ENCODE measurements around the gene SLC23A2.
"Not testable (repeated sequence)": the region's sequence is repeated elsewhere in the genome, so short reads cannot be mapped to it uniquely, and the experiment has no call there.

Gene SLC23A2

GRCh38 chr20:4936392-4936850 is 64.9 kb downstream of the SLC23A2 start:
- no peak for DNase-seq (ENCODE audit: low spot score)

GRCh38 chr20:4932061-4932460 is 69.2 kb downstream of the SLC23A2 start:
- no peak for DNase-seq (ENCODE audit: low spot score)

GRCh38 chr20:4929686-4930397 is 71.5 kb downstream of the SLC23A2 start:
- no peak for DNase-seq (ENCODE audit: low spot score)

- no peak for DNase-seq (ENCODE audit: low spot score)
These were observed 74.7 kb downstream of the SLC23A2 start for GRCh38 chr20:4926531-4927156.

- peak; percentile 50 for DNase-seq (ENCODE audit: low spot score)
These were observed 75.3 kb downstream of the SLC23A2 start for GRCh38 chr20:4925842-4926530.

- DNase-seq (ENCODE audit: low spot score): no peak
These were observed 76.9 kb downstream of the SLC23A2 start for GRCh38 chr20:4924446-4924845.

GRCh38 chr20:4924032-4924431 is 77.3 kb downstream of the SLC23A2 start:
- DNase-seq (ENCODE audit: low spot score): no peak

- no peak for DNase-seq (ENCODE audit: low spot score)
These were observed 79.1 kb downstream of the SLC23A2 start for GRCh38 chr20:4922186-4922585.

GRCh38 chr20:4921271-4921670 is 80.0 kb downstream of the SLC23A2 start:
- not testable (repeated sequence) for DNase-seq (ENCODE audit: low spot score)

GRCh38 chr20:4920655-4921054 is 80.7 kb downstream of the SLC23A2 start:
- no peak for DNase-seq (ENCODE audit: low spot score)

- DNase-seq (ENCODE audit: low spot score): no peak
These were observed 81.2 kb downstream of the SLC23A2 start for GRCh38 chr20:4920131-4920530.

- peak; percentile 76 for DNase-seq (ENCODE audit: low spot score)
These were observed 82.1 kb downstream of the SLC23A2 start for GRCh38 chr20:4919047-4919704.

- no peak for DNase-seq (ENCODE audit: low spot score)
These were observed 82.8 kb downstream of the SLC23A2 start for GRCh38 chr20:4918473-4918872.

- peak; percentile 70 for DNase-seq (ENCODE audit: low spot score)
These were observed 84.1 kb downstream of the SLC23A2 start for GRCh38 chr20:4916971-4917881.

GRCh38 chr20:4913147-4913546 is 88.2 kb downstream of the SLC23A2 start:
- DNase-seq (ENCODE audit: low spot score): no peak

GRCh38 chr20:4912380-4913142 is 88.7 kb downstream of the SLC23A2 start:
- DNase-seq (ENCODE audit: low spot score): no peak

GRCh38 chr20:4910951-4911350 is 90.4 kb downstream of the SLC23A2 start:
- DNase-seq (ENCODE audit: low spot score): no peak

- DNase-seq (ENCODE audit: low spot score): no peak
These were observed 95.7 kb downstream of the SLC23A2 start for GRCh38 chr20:4905613-4906012.

- DNase-seq (ENCODE audit: low spot score): no peak
These were observed 96.1 kb downstream of the SLC23A2 start for GRCh38 chr20:4905195-4905594.

- no peak for DNase-seq (ENCODE audit: low spot score)
These were observed 97.0 kb downstream of the SLC23A2 start for GRCh38 chr20:4904127-4904860.
